ENCODE results near the gene SCML2. TPM values are rescaled to one million over a fixed set of nuclear protein-coding genes. Genes with fewer than 3 reads are reported as not detected.

SCML2 gene
- total RNA-seq, 2 experiments from 2014 or later, result 0.30 to 0.73 TPM

GRCh38 chrX:18210470-18210869 is 144.0 kb downstream of the SCML2 start:
- no peaks in the 10 kb centered on the region for H3K27me3 ChIP-seq (ENCODE audit: control insufficient read depth in 1 of 2, insufficient read depth in 2 of 2, low read length in 2 of 2)
- H3K4me3 ChIP-seq (ENCODE audit: low read length), result no peak overlapping the region
- Mint-ChIP-seq H3K36me3 (ENCODE audit: low read depth) (no peaks in the 10 kb centered on the region), H3K27ac (no peak overlapping the region), H3K4me3 (no peak overlapping the region), H3K27me3 (no peaks in the 10 kb centered on the region), H3K9me3 (no peaks in the 10 kb centered on the region), H3K4me1 (ENCODE audit: low read depth) (no peaks in the 10 kb centered on the region)
- ATAC-seq (ENCODE audit: poor library complexity) (no peak), DNase-seq (peak in 2 of 14 experiments; percentile 1 to 8)
- no peak for TF ChIP-seq CTCF (IDR thresholded peaks at IDR 0.05)
- ChIA-PET POLR2A (no interaction called here), CTCF (no interaction called here)
- intact Hi-C loops (cut with DNase I, micrococcal nuclease), result loop anchor here (2.0 to 10.0 kb wide), 6 partner anchors 266 to 968 kb away; no protein-coding TSS in a partner anchor
- H3K9me3 ChIP-seq (ENCODE audit: control insufficient read depth in 1 of 2, insufficient read depth in 1 of 2, low read length in 2 of 2), result no peaks in the 10 kb centered on the region
- no peaks in the 10 kb centered on the region for H3K4me1 ChIP-seq (ENCODE audit: insufficient read depth, low read length)
- no peak overlapping the region for H3K27ac ChIP-seq (ENCODE audit: low read depth in 1 of 2, low read length in 2 of 2)
- H3K36me3 ChIP-seq (ENCODE audit: insufficient read depth, low read length), result no peaks in the 10 kb centered on the region

DNA sequence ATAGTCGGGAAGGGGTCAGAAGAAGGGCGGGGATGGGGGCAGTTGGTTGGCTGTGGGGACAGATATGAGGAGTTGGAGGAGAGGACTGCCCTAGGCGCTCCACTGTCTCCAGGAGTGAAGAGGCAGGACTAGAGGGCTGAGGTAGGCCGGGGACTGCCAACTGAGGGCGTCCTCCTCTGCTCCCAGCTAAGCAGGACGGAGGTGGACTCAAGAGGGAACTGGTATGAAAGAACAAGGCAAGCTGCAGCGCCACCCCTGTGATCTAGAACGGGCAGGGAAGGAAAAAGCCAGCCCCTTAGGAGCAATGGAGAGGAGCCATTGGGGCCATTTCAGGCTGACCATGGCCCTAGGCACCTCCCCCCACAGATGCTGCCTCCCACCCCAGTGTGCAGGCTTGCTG is 147.8 kb downstream of the SCML2 start:
- intact Hi-C loops (cut with DNase I, micrococcal nuclease), result loop anchor here in 1 of 2 experiments (5.0 kb wide), 2 partner anchors 414 to 509 kb away; no protein-coding TSS in a partner anchor
- TF ChIP-seq CTCF (IDR thresholded peaks at IDR 0.05), result no peak

GRCh38 chrX:18203631-18204030 is 150.9 kb downstream of the SCML2 start:
- no peaks in the 10 kb centered on the region for H3K36me3 Mint-ChIP-seq (ENCODE audit: low read depth)
- intact Hi-C loops (cut with DNase I, micrococcal nuclease), result no loop called here
- POLR2A ChIA-PET, result no interaction called here
- Histone ChIP-seq H3K36me3 (ENCODE audit: insufficient read depth, low read length) (no peaks in the 10 kb centered on the region), H3K27me3 (ENCODE audit: control insufficient read depth in 1 of 2, insufficient read depth in 2 of 2, low read length in 2 of 2) (no peaks in the 10 kb centered on the region), H3K4me1 (ENCODE audit: insufficient read depth, low read length) (no peaks in the 10 kb centered on the region), H3K4me3 (ENCODE audit: low read length) (no peak overlapping the region), H3K27ac (ENCODE audit: low read depth in 1 of 2, low read length in 2 of 2) (no peak overlapping the region), H3K9me3 (ENCODE audit: control insufficient read depth in 1 of 2, insufficient read depth in 1 of 2, low read length in 2 of 2) (no peaks in the 10 kb centered on the region)
- DNase-seq (no peak), ATAC-seq (ENCODE audit: poor library complexity) (no peak)
- no peak overlapping the region for H3K4me3 Mint-ChIP-seq
- H3K4me1 Mint-ChIP-seq (ENCODE audit: low read depth), result no peaks in the 10 kb centered on the region
- no peaks in the 10 kb centered on the region for H3K9me3 Mint-ChIP-seq
- no peak overlapping the region for H3K27ac Mint-ChIP-seq
- no peak for TF ChIP-seq CTCF (IDR thresholded peaks at IDR 0.05)
- H3K27me3 Mint-ChIP-seq, result no peaks in the 10 kb centered on the region
- CTCF ChIA-PET, result no interaction called here

More for the DNA sequence above, 147.8 kb downstream of the SCML2 start:
- ChIA-PET POLR2A (no interaction called here), CTCF (no interaction called here)
- Histone ChIP-seq H3K27ac (ENCODE audit: low read depth in 1 of 2, low read length in 2 of 2) (no peak overlapping the region), H3K4me1 (ENCODE audit: insufficient read depth, low read length) (no peaks in the 10 kb centered on the region), H3K9me3 (ENCODE audit: control insufficient read depth in 1 of 2, insufficient read depth in 1 of 2, low read length in 2 of 2) (no peaks in the 10 kb centered on the region), H3K36me3 (ENCODE audit: insufficient read depth, low read length) (no peaks in the 10 kb centered on the region), H3K4me3 (ENCODE audit: low read length) (no peak overlapping the region), H3K27me3 (ENCODE audit: control insufficient read depth in 1 of 2, insufficient read depth in 2 of 2, low read length in 2 of 2) (no peaks in the 10 kb centered on the region)
- no peak overlapping the region for H3K4me3 Mint-ChIP-seq
- H3K4me1 Mint-ChIP-seq (ENCODE audit: low read depth), result no peaks in the 10 kb centered on the region
- DNase-seq, result no peak
- H3K27ac Mint-ChIP-seq, result no peak overlapping the region
- H3K9me3 Mint-ChIP-seq, result no peaks in the 10 kb centered on the region
- no peak for ATAC-seq (ENCODE audit: poor library complexity)
- H3K27me3 Mint-ChIP-seq, result no peaks in the 10 kb centered on the region
- H3K36me3 Mint-ChIP-seq (ENCODE audit: low read depth), result no peaks in the 10 kb centered on the region
